Rectal smooth muscle tissue (tissue), 1 donor: Measurements from ENCODE around the gene FAM78B.

Experiments used
- H3K27ac ChIP-seq: one replicate; pipeline ENCODE4 v1.7.0; 2013; ENCODE audit warnings: low read depth, low read length, inconsistent platforms
- H3K27me3 ChIP-seq: one replicate; pipeline ENCODE4 v1.7.0; 2013; ENCODE audit warnings: low read length; ENCODE audit not compliant: control insufficient read depth, insufficient read depth
- H3K36me3 ChIP-seq: one replicate; pipeline ENCODE4 v1.7.0; 2013; ENCODE audit warnings: low read length; ENCODE audit not compliant: control insufficient read depth, insufficient read depth
- H3K4me1 ChIP-seq: one replicate; pipeline ENCODE4 v1.7.0; 2013; ENCODE audit warnings: low read length; ENCODE audit not compliant: control insufficient read depth, insufficient read depth
- H3K4me3 ChIP-seq: one replicate; pipeline ENCODE4 v1.7.0; 2013; ENCODE audit warnings: low read length
- H3K9ac ChIP-seq: one replicate; pipeline ENCODE4 v1.7.0; 2013; ENCODE audit warnings: low read length

FAM78B gene

GRCh38 chr1:166175032-166175431 lies 8.2 kb upstream of the FAM78B start:
- no peak overlapping the region for H3K9ac ChIP-seq
- no peak overlapping the region for H3K4me3 ChIP-seq
- no peaks in the 10 kb centered on the region for H3K4me1 ChIP-seq
- no peaks in the 10 kb centered on the region for H3K27me3 ChIP-seq
- no peaks in the 10 kb centered on the region for H3K36me3 ChIP-seq
- no peak overlapping the region for H3K27ac ChIP-seq

DNA sequence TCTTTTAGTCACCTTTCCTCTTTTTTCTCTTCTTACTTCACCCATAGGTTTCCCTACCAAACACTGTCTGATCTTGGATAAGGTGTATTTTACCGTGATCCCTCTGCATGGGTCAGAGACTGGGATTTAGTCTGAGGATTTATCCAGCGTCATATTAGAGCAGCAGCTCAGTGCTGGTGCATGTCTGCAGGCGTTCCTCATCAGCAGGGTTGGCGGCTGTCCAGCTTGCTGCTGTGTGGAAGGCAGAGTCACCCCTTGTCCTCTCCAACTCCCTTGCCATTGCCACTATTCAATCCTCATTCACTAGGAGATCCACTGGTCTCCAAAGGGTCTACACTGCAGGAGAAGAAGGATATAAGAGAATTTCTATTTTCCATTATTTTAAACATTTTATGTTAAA lies 7.3 kb upstream of the FAM78B start:
- Histone ChIP-seq H3K27ac (no peak overlapping the region), H3K36me3 (no peaks in the 10 kb centered on the region), H3K4me3 (no peak overlapping the region), H3K9ac (no peak overlapping the region), H3K4me1 (no peaks in the 10 kb centered on the region), H3K27me3 (no peaks in the 10 kb centered on the region)

- no peak overlapping the region for H3K27ac ChIP-seq
- no peaks in the 10 kb centered on the region for H3K27me3 ChIP-seq
- no peak overlapping the region for H3K4me3 ChIP-seq
- H3K4me1 ChIP-seq = peaks cover 4% of the 10 kb centered on the region
- H3K9ac ChIP-seq = no peak overlapping the region
- no peaks in the 10 kb centered on the region for H3K36me3 ChIP-seq
Measured at GRCh38 chr1:166172106-166172505, 5.3 kb upstream of the FAM78B start.

DNA sequence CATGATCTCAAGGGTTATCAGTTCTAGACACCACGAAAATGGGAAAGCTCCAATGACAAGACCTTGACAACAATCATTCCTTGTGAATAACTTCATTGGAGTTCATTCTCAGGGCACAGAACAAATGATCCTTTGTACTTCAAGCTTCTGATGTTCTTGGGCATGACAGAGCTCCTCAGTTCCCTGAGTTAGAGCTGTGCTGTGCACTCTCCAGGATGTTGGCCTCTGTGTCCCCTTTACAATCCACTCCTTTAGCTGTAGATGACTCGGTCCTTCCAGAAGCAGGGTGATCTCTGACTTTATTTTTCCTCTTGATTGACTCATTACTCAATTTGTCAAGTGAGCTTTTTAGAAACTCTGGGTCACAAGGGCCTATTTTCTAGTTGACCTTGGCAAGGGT lies 3.9 kb upstream of the FAM78B start:
- Histone ChIP-seq H3K36me3 (no peaks in the 10 kb centered on the region), H3K27me3 (no peaks in the 10 kb centered on the region), H3K4me1 (peaks cover 4% of the 10 kb centered on the region), H3K4me3 (no peak overlapping the region), H3K27ac (no peak overlapping the region), H3K9ac (no peak overlapping the region)

DNA sequence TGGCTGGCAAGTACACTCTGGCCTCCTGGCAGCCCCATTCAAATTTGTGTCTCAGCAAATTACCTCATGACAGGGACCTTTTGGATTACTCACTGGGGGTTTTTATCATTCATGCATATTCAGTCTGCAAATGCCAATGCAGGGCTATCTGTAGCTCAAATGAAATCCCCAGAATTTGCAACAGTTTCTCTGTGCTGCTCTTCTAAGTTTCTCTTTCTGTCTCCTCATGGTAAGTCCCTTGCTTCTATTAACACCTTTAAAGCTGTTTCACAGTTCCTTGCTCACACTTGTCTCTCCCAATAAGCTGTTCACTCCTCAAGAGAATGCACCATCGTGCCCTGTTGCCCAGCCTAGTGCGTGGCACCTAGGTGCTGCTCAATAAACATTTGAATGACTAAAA lies 3.3 kb upstream of the FAM78B start:
- Histone ChIP-seq H3K4me3 (no peak overlapping the region), H3K27ac (no peak overlapping the region), H3K27me3 (no peaks in the 10 kb centered on the region), H3K4me1 (peaks cover 4% of the 10 kb centered on the region), H3K9ac (no peak overlapping the region), H3K36me3 (no peaks in the 10 kb centered on the region)

- H3K27me3 ChIP-seq = no peaks in the 10 kb centered on the region
- H3K27ac ChIP-seq = no peak overlapping the region
- H3K36me3 ChIP-seq = no peaks in the 10 kb centered on the region
- no peak overlapping the region for H3K9ac ChIP-seq
- H3K4me3 ChIP-seq = no peak overlapping the region
- H3K4me1 ChIP-seq = peaks cover 4% of the 10 kb centered on the region
Measured at GRCh38 chr1:166169182-166169581, 2.4 kb upstream of the FAM78B start.

GRCh38 chr1:166167572-166167925 lies 748 bp upstream of the FAM78B start:
- Histone ChIP-seq H3K27ac (peak overlapping the region; percentile 15), H3K4me3 (peak overlapping the region; percentile 61)

DNA sequence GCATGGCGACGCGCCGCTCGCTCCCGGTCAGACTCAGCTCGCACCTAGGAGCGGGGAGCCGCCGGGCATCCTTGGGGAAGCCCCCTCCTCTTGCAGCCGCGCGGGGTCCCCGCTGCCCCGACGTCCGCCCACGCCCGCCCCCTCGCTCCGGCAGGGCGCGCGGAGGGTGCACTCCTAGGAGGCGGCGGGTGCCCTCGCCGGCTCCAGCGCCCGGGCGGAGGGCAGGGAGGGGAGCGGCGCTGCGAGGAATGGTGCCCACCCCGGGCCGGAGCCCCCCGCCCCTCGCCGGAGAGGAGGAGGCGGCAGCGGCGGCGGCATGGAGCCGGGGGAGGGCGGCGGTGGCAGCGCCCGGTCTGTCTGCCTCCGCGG lies 488 bp downstream of the FAM78B start:
- no peaks in the 10 kb centered on the region for H3K27me3 ChIP-seq
- H3K9ac ChIP-seq = no peak overlapping the region
- no peaks in the 10 kb centered on the region for H3K36me3 ChIP-seq
- H3K27ac ChIP-seq = no peak overlapping the region
- H3K4me1 ChIP-seq = peaks cover 4% of the 10 kb centered on the region
- peak overlapping the region; percentile 70 for H3K4me3 ChIP-seq

More at GRCh38 chr1:166167572-166167925, 748 bp upstream of the FAM78B start:
- Histone ChIP-seq H3K4me1 (peaks cover 4% of the 10 kb centered on the region), H3K27me3 (no peaks in the 10 kb centered on the region), H3K36me3 (no peaks in the 10 kb centered on the region), H3K9ac (no peak overlapping the region)

DNA sequence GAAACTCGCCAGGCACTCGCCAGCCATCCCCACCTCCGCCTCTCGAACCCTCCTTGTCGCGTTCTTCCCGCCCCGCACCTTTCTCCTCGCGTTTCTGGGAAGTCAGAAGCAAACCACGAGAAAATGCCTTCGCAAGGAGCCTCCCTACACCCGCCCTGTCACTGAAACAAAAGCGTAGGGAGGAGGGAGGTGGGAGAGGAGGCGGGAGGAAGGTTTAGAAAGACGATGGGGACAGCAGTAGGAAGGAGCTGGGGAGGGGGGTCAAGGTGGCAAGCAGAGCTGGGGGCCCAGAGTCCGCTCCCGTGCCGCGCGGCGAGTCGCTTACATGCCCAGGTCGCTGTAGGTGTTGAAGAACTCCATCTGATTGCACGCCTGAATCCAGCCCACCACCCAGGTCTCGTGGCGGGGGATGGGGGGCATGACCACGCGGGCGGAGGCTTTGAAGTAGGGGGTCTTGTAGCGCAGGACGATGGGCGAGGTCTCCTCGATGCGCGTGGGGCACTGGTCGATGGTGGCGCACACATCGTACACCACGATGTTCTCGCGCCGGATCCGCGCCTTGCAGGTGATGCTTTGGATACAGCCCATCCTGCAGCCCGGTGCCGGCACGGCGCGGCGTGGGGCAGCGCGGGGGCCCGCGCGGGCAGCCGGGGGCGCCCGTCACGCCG lies 1.0 kb downstream of the FAM78B start:
- Histone ChIP-seq H3K9ac (no peak overlapping the region), H3K36me3 (no peaks in the 10 kb centered on the region), H3K4me3 (peak overlapping the region; percentile 70), H3K4me1 (peaks cover 4% of the 10 kb centered on the region), H3K27ac (no peak overlapping the region), H3K27me3 (no peaks in the 10 kb centered on the region)

DNA sequence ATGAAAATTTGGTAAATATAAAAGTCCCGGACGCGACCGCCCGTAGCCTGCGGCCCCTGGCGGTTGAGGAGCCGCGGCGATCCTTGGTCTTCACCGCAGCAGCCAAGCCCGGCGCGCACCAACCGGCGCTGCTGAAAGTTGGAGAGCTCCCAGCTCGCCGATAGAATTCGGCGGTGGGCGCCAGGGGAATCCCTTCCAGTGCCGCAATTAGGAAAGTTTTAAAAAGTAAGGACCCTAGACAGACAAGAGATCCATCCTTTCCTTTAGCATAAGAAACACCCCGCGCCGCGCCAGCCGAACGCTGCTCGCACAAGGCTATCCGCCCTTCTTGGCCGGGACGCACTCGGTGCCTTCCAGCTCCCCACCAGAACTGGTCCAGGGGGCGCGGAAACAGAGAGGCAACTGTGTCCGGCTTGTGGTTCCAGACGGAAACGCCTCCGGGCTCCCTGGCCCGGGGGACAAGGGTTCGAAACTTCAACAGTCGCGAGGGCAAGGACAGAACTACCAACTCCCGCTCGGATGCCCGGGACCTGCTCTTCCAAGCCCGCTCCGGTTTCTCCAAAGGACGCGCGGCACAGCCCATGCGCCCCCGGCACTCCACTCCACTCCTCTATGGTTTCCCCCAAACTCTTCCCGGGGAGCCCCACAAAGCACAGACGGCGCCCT lies 1.7 kb downstream of the FAM78B start:
- H3K36me3 ChIP-seq = no peaks in the 10 kb centered on the region
- no peak overlapping the region for H3K9ac ChIP-seq
- H3K4me1 ChIP-seq = peaks cover 4% of the 10 kb centered on the region
- no peak overlapping the region for H3K27ac ChIP-seq
- H3K4me3 ChIP-seq = peak overlapping the region; percentile 70
- no peaks in the 10 kb centered on the region for H3K27me3 ChIP-seq

DNA sequence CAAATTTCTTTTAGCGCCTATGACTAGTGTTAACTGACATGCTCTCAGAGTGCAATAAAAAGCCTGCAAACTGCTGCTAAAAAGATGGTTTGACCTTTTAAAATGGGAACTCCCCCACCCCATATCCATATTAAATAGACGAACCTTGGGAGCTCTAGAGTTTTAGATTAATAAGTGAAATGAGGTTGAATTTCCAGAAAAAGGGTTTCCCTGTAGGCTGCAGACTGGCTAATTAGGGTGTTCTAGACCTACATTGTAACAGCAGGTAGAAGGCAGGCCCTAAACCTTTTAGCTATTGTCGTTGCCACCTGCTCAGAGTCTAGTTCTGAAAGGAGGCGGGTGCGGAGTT lies 2.2 kb downstream of the FAM78B start:
- Histone ChIP-seq H3K4me3 (peak overlapping the region; percentile 70), H3K27ac (no peak overlapping the region), H3K36me3 (no peaks in the 10 kb centered on the region), H3K27me3 (no peaks in the 10 kb centered on the region), H3K4me1 (peaks cover 4% of the 10 kb centered on the region), H3K9ac (no peak overlapping the region)

- Histone ChIP-seq H3K27ac (no peak overlapping the region), H3K27me3 (no peaks in the 10 kb centered on the region), H3K36me3 (no peaks in the 10 kb centered on the region), H3K9ac (no peak overlapping the region), H3K4me1 (no peaks in the 10 kb centered on the region), H3K4me3 (no peak overlapping the region)
Measured at GRCh38 chr1:166159656-166160055, 7.1 kb downstream of the FAM78B start.

DNA sequence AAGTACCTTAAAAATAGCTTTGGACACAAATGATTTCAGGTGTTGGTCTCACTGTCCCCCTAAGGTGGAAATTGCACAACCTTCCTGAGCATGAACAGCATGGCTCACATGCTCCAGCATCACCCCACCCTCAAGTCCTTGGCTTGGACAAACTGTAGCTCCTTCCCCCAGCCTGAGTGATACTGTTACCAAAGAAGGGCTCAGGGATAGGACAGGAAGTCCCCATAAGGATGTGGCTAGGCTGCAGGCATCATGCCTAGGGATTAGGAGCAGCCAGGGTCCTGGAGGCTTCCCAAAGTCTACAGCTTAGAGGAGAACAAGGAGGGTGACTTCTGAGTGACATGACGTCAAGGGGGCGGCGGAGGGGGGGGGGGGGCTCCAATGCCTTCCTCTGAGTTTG lies 10.1 kb downstream of the FAM78B start:
- no peaks in the 10 kb centered on the region for H3K36me3 ChIP-seq
- H3K9ac ChIP-seq = no peak overlapping the region
- H3K4me1 ChIP-seq = no peaks in the 10 kb centered on the region
- H3K27me3 ChIP-seq = no peaks in the 10 kb centered on the region
- no peak overlapping the region for H3K4me3 ChIP-seq
- H3K27ac ChIP-seq = no peak overlapping the region
